MM.1S (cell line): ENCODE measurements around the gene SRRM2.
A peak's percentile ranks its signal among the peaks of the same experiment; 100 is the strongest.

Experiments used
- DNase-seq: peaks from one replicate; pipeline ENCODE4 v3.0.0-alpha.2; 2015
- H2AFZ ChIP-seq: fragments of 300-600 bp; sonication (generic); 2 replicates; pipeline ENCODE4 v1.6.0; 2016; ENCODE audit warnings: antibody characterized with exemption, low read length
- H3F3A ChIP-seq: fragments of 300-600 bp; sonication (generic); 2 replicates; pipeline ENCODE4 v1.6.1; 2016; ENCODE audit warnings: mild to moderate bottlenecking, antibody characterized with exemption, low read length, moderate library complexity, mixed read lengths; ENCODE audit not compliant: insufficient read depth
- H3K27ac ChIP-seq: fragments of 300-600 bp; sonication (generic); 2 replicates; pipeline ENCODE4 v1.5.1; 2016; ENCODE audit warnings: mild to moderate bottlenecking, low read length
- H3K27me3 ChIP-seq: fragments of 300-600 bp; sonication (generic); replicated peaks from 2 replicates; pipeline ENCODE4 v1.6.0; 2016; ENCODE audit warnings: low read length; ENCODE audit not compliant: insufficient read depth
- H3K36me3 ChIP-seq: fragments of 300-600 bp; sonication (generic); replicated peaks from 2 replicates; pipeline ENCODE4 v1.6.1; 2016; ENCODE audit warnings: mild to moderate bottlenecking, low read length, mixed read lengths; ENCODE audit not compliant: insufficient read depth
- H3K4me1 ChIP-seq: fragments of 300-600 bp; sonication (generic); 2 replicates; pipeline ENCODE4 v1.6.1; 2016; ENCODE audit warnings: low read length, mixed read lengths
- H3K4me2 ChIP-seq: fragments of 300-600 bp; sonication (generic); 2 replicates; pipeline ENCODE4 v1.6.0; 2016; ENCODE audit warnings: low read depth, low read length
- H3K4me3 ChIP-seq: fragments of 300-600 bp; sonication (generic); 2 replicates; pipeline ENCODE4 v1.5.1; 2016; ENCODE audit warnings: low read length, mixed read lengths
- H3K79me2 ChIP-seq: fragments of 300-600 bp; sonication (generic); 2 replicates; pipeline ENCODE4 v1.6.1; 2016; ENCODE audit warnings: mixed run types, low read length, mixed read lengths
- H3K9ac ChIP-seq: fragments of 300-600 bp; sonication (generic); 2 replicates; pipeline ENCODE4 v1.6.1; 2016; ENCODE audit warnings: low read length, mixed read lengths
- H3K9me2 ChIP-seq: fragments of 300-600 bp; sonication (generic); replicated peaks from 2 replicates; pipeline ENCODE4 v1.6.1; 2016; ENCODE audit warnings: mild to moderate bottlenecking, low read length, mixed read lengths; ENCODE audit not compliant: insufficient read depth
- H3K9me3 ChIP-seq: fragments of 300-600 bp; sonication (generic); replicated peaks from 2 replicates; pipeline ENCODE4 v1.6.1; 2016; ENCODE audit warnings: mild to moderate bottlenecking, low read length, mixed read lengths; ENCODE audit not compliant: insufficient read depth
- H4K20me1 ChIP-seq: fragments of 300-600 bp; sonication (generic); 2 replicates; pipeline ENCODE4 v1.6.1; 2016; ENCODE audit warnings: mild to moderate bottlenecking, low read length, moderate library complexity, mixed read lengths; ENCODE audit not compliant: insufficient read depth
- CTCF ChIP-seq: fragments of 300-600 bp; sonication (generic); IDR thresholded peaks from 2 replicates; pipeline ENCODE4 v1.5.1; 2016; ENCODE audit warnings: antibody characterized with exemption, low read length, mixed read lengths
- EZH2 ChIP-seq: fragments of 300-600 bp; sonication (generic); optimal IDR thresholded peaks from 2 replicates; pipeline ENCODE3; 2017; ENCODE audit warnings: low read depth, mild to moderate bottlenecking, antibody characterized with exemption, low read length, mixed read lengths
- EZH2phosphoT487 ChIP-seq: fragments of 300-600 bp; sonication (generic); IDR thresholded peaks from 2 replicates; pipeline ENCODE4 v1.6.1; 2018; ENCODE audit warnings: antibody characterized with exemption, low read length

SRRM2 gene

GRCh38 chr16:2775765-2776499, 23.5 kb downstream of the SRRM2 start:
- Histone ChIP-seq H3K27ac (no peak overlapping the region), H3K79me2 (peaks cover 37% of the 10 kb centered on the region), H3F3A (peaks cover 19% of the 10 kb centered on the region; the same call in 1 of the 2 replicates), H3K9me2 (no peaks in the 10 kb centered on the region), H3K27me3 (no peaks in the 10 kb centered on the region), H3K4me3 (peak overlapping the region; percentile 99), H3K36me3 (0 out of 2 replicates have a peak, but pooled peaks cover 3% of the 10 kb centered on the region), H2AFZ (no peak overlapping the region), H3K4me2 (peak overlapping the region; percentile 81), H3K9ac (peak overlapping the region; percentile 79; the same call in 1 of the 2 replicates), H3K4me1 (peaks cover 14% of the 10 kb centered on the region; the same call in 1 of the 2 replicates), H4K20me1 (no peaks in the 10 kb centered on the region), H3K9me3 (no peaks in the 10 kb centered on the region)
- no peak for DNase-seq
- no peak for TF ChIP-seq CTCF
- TF ChIP-seq EZH2phosphoT487, result no peak
- TF ChIP-seq EZH2, result no peak

DNA sequence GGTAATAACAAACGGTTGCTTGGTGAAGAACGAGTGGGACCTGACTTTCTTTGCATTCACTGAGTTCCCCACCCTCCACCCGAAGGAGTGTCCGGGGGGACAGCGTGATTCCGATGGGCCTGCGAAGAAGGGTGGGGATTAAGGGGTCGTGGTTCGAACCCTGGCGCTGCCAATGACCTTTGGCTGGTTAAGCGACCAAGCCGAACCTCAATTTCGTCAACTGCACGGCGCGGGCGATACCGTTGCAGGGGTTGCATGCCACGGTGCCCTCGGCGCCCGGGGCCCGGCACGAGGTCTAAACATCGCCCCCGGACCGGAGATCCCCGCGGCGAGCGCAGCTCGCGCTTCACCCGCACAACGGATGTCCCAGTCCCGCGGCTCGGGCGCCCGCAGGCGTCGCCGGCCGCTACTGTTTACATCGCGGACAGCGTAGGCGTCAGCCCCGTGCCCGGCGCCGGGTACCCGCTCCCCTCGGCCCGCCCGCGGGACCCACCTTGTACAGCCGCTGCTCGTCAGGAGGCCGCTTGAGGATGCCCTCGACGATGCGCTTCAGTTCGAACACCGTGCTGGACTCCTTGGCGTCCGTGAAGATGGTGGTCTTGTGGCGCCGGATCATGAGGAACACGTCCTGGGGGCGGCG, 24.2 kb downstream of the SRRM2 start:
- Histone ChIP-seq H2AFZ (peak overlapping the region; percentile 86), H3K4me2 (peak overlapping the region; percentile 81), H3K79me2 (peaks cover 37% of the 10 kb centered on the region), H3K27me3 (no peaks in the 10 kb centered on the region), H3K4me3 (peak overlapping the region; percentile 99), H3K36me3 (no peaks in the 10 kb centered on the region), H3K9me2 (no peaks in the 10 kb centered on the region), H3F3A (0 out of 2 replicates have a peak, but pooled peaks cover 13% of the 10 kb centered on the region), H4K20me1 (no peaks in the 10 kb centered on the region), H3K27ac (no peak overlapping the region), H3K9ac (peak overlapping the region; percentile 79), H3K9me3 (no peaks in the 10 kb centered on the region), H3K4me1 (peaks cover 14% of the 10 kb centered on the region; the same call in 1 of the 2 replicates)
- peak; percentile 36 for DNase-seq
- no peak for TF ChIP-seq CTCF
- TF ChIP-seq EZH2, result no peak
- TF ChIP-seq EZH2phosphoT487, result no peak

GRCh38 chr16:2777231-2777902, 24.9 kb downstream of the SRRM2 start, which contains the start of gene ELOB:
Gene ELOB (minus strand): TSS chr16:2777280. CDS start chr16:2777239, 41 bp downstream.
- Histone ChIP-seq H3K9me2 (no peaks in the 10 kb centered on the region), H2AFZ (peak within 1 kb of the TSS; percentile 99)
- DNase-seq, result peak; percentile 88

More at GRCh38 chr16:2777231-2777902, 24.9 kb downstream of the SRRM2 start, which contains the start of gene ELOB:
- no peaks in the 10 kb centered on the region for H3K36me3 ChIP-seq
- TF ChIP-seq CTCF, result no peak
- TF ChIP-seq EZH2phosphoT487, result no peak
- no peak for TF ChIP-seq EZH2
- H3K4me1 ChIP-seq, result peaks cover 14% of the 10 kb centered on the region; the same call in 1 of the 2 replicates
- peak within 1 kb of the TSS; percentile 78 for H3K27ac ChIP-seq
- no peaks in the 10 kb centered on the region for H3K27me3 ChIP-seq
- no peaks in the 10 kb centered on the region for H4K20me1 ChIP-seq
- H3K4me2 ChIP-seq, result peak within 1 kb of the TSS; percentile 88
- H3K4me3 ChIP-seq, result peak within 1 kb of the TSS; percentile 99
- H3F3A ChIP-seq, result 0 out of 2 replicates have a peak, but pooled peaks cover 6% of the 10 kb centered on the region
- H3K9me3 ChIP-seq, result no peaks in the 10 kb centered on the region
- H3K9ac ChIP-seq, result peak within 1 kb of the TSS; percentile 100
- peaks cover 37% of the 10 kb centered on the region for H3K79me2 ChIP-seq
